GM18907 (cell line): ENCODE data around the gene MSL3B.

Source experiments
- ATAC-seq: cut with Tn5 transposase; IDR thresholded peaks from one replicate; pipeline ENCODE4 v1.9.1; 2021; ENCODE audit warnings: mild to moderate bottlenecking, moderate library complexity; ENCODE audit not compliant: unreplicated experiment

MSL3B gene

GRCh38 chr2:233853883-233854240 is 14.3 kb downstream of the MSL3B start:
- ATAC-seq: no peak

- ATAC-seq: no peak
These were observed 14.8 kb downstream of the MSL3B start for GRCh38 chr2:233853353-233853752.

- no peak for ATAC-seq
These were observed 16.1 kb downstream of the MSL3B start for GRCh38 chr2:233852056-233852455.

- ATAC-seq: no peak
These were observed 17.0 kb downstream of the MSL3B start for GRCh38 chr2:233851169-233851568.

GRCh38 chr2:233850745-233851144 is 17.4 kb downstream of the MSL3B start:
- ATAC-seq: no peak

- no peak for ATAC-seq
These were observed 18.4 kb downstream of the MSL3B start for GRCh38 chr2:233849607-233850271.

GRCh38 chr2:233848276-233848675 is 19.9 kb downstream of the MSL3B start:
- ATAC-seq: no peak

GRCh38 chr2:233847248-233847898 is 20.8 kb downstream of the MSL3B start:
- no peak for ATAC-seq

GRCh38 chr2:233846387-233847247 is 21.6 kb downstream of the MSL3B start:
- ATAC-seq: no peak

GRCh38 chr2:233845301-233846060 is 22.7 kb downstream of the MSL3B start:
- ATAC-seq: no peak

- ATAC-seq: no peak
These were observed 23.4 kb downstream of the MSL3B start for GRCh38 chr2:233844836-233845235.

GRCh38 chr2:233844064-233844807 is 23.9 kb downstream of the MSL3B start:
- ATAC-seq: no peak

- ATAC-seq: no peak
These were observed 27.0 kb downstream of the MSL3B start for GRCh38 chr2:233841183-233841582.

- ATAC-seq: no peak
These were observed 27.7 kb downstream of the MSL3B start for GRCh38 chr2:233840520-233840919.

GRCh38 chr2:233839447-233839820 is 28.8 kb downstream of the MSL3B start:
- no peak for ATAC-seq

GRCh38 chr2:233838726-233839446 is 29.3 kb downstream of the MSL3B start:
- no peak for ATAC-seq

- ATAC-seq: no peak
These were observed 29.9 kb downstream of the MSL3B start for GRCh38 chr2:233838251-233838650.

- ATAC-seq: no peak
These were observed 30.4 kb downstream of the MSL3B start for GRCh38 chr2:233837694-233838229.

GRCh38 chr2:233836359-233836758 is 31.8 kb downstream of the MSL3B start:
- no peak for ATAC-seq
